HG03045 (cell line): ENCODE data around the gene RHBDL3.

ENCODE experiments used
- ATAC-seq: cut with Tn5 transposase; IDR thresholded peaks from one replicate; pipeline ENCODE4 v1.9.1; 2021; ENCODE audit warnings: mild to moderate bottlenecking, moderate library complexity; ENCODE audit not compliant: unreplicated experiment

RHBDL3 gene

DNA sequence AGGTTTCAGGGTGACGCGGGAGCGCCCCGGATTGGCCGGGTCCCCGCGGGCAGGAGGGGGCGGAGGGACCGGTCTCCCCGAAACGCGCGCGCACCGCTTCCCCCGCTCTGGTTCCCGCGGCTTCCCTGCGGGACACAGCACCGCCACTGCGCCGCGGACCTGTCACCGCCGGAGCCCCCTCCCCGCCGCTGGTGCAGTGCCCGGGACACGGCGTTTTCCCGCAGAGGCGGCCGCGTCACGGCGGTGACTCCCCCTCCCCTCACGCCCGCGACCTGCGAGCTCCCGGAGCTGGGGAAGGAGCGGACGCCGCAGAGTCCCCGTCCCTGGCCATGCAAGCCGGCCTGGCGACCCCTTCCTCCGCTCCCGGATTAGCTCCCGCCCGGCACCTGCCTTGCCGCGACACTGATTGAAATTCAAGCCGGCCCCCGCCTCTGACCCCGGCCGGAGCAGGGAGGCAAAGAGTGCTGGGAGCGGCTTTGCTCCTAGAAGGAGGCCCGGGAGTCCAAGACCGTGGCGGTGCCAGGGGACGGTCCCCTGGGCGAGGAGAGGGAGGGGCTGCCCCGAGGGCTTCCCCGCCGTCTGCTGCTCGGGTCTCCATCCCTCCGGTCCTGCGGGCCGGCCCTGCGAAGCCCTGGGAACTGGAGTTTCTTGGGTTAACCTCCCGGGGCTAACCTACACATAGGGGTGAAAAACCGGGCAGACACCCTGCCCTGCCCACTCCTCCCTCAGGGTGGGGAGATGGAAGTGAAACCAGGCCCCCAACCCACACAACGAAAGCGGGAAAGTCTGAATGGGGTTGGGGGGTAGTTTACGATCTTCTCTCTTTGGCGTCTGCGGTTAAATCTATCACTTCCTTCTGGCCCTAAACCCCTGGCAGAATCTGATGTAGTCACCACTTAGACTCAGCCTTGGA is 1.0 kb downstream of the RHBDL3 start:
- ATAC-seq: no peak

- no peak for ATAC-seq
Measured at GRCh38 chr17:32267690-32268205, 2.1 kb downstream of the RHBDL3 start.

GRCh38 chr17:32268734-32269288 is 3.2 kb downstream of the RHBDL3 start:
- ATAC-seq: no peak

- no peak for ATAC-seq
Measured at GRCh38 chr17:32269377-32269776, 3.7 kb downstream of the RHBDL3 start.

- ATAC-seq: no peak
Measured at GRCh38 chr17:32271844-32272243, 6.2 kb downstream of the RHBDL3 start.

DNA sequence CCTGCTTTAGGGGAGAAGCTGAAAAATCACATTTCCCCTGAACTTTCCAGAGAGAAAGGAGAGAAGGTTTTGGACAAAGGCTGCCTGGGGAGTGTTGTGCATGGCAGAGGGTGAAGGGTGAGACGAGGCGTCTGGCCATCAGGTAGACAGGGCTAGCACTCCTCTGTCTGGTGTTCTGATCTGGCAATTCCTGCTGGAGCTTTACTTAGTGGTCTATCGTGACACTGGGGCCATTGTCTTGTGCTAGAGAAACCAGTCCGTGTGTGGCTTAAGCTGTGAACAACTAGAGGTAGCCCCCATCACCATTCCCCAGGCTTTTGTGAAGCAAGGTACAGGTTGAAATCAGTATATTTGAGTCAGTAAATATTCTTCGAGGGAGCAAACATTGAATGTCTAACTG is 8.5 kb downstream of the RHBDL3 start:
- ATAC-seq: no peak

DNA sequence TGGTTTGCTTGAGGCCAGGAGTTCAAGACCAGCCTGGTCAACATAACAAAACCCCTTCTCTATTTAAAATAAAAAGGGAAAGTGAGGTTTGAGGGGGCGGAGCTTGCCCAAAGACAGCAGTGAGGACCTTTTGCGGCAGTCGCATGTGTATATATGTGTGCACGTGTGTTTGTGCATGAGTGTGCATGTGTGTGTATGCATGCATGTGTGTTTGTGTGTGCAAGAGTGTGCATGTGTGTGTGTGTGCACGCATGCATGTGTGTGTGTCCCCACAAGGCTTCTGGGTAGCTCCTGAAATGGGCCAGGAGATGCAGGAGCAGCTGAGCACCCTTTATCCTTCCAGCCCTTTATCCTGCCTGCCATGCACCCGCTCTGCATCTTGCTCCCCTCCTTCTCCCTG is 9.0 kb downstream of the RHBDL3 start:
- ATAC-seq: no peak

DNA sequence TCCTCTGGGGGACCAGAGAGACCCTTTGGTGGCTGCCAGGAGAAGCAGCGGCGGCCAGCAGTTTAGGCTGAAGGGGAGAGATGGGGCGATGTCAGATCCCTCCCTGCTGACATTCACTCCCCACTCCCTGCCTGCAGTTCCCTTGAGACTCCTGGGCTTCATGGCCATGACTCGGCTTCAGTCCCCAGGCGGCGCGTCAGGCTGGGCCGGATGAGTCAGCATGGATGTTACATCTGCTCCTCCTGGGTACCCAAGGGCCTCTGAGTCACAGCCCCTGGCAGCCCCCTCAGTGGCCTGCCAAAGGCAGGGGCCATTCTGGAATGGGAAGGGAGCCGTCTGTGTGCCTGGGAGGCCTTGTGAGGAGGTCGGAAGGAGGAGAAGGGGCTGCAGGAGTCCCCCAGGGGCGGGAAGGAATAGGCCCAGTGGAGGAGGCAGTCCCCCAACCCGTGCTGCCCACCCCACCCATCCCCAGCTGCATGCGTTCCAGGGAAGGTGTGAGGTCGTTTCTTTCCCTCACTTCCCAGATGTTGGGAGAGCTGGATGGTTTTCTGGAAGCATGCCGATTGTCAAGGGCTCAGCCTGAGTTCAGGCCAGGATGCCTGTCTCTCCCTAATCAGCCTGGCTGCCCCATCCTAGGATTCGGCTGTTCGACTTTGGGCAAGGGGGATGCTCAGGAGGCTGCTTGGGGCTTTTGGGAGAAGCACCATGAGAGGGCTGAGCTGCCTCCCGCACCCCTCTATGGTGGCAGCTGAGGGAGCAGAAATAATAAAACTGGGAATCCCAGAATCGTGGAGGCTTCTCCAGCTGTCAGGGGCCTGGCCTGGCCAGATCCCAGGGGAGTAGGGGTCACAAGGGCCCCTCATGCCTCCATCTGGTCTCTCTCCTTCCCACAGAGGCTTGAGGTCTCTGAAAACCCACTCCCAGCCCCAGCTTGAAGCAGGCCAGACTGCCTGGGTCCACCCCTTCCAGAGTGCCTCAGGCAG is 9.7 kb downstream of the RHBDL3 start:
- no peak for ATAC-seq

DNA sequence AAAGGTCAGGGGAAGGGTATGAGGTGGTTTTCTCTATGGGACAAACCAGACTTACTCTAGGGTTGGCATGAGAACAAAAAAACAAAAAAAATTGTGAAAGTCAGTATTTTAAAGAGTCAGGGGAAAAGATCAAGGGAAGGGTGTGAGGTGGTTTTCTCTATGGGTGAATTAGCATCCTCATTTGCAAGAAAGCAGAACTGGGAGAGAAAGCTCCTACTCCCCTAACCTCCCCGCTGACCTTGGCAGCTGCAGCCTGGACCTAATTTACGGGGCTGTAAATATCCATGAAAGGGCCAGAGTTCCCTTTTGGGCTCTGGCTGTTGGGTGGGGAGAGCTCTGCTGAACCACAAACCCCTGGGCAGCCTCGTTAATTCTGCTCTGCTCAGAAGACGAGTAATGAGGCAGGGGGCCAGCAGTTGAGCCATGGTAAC is 10.6 kb downstream of the RHBDL3 start:
- no peak for ATAC-seq

GRCh38 chr17:32277284-32277683 is 11.7 kb downstream of the RHBDL3 start:
- no peak for ATAC-seq

- ATAC-seq: no peak
Measured at GRCh38 chr17:32278815-32279214, 13.2 kb downstream of the RHBDL3 start.

DNA sequence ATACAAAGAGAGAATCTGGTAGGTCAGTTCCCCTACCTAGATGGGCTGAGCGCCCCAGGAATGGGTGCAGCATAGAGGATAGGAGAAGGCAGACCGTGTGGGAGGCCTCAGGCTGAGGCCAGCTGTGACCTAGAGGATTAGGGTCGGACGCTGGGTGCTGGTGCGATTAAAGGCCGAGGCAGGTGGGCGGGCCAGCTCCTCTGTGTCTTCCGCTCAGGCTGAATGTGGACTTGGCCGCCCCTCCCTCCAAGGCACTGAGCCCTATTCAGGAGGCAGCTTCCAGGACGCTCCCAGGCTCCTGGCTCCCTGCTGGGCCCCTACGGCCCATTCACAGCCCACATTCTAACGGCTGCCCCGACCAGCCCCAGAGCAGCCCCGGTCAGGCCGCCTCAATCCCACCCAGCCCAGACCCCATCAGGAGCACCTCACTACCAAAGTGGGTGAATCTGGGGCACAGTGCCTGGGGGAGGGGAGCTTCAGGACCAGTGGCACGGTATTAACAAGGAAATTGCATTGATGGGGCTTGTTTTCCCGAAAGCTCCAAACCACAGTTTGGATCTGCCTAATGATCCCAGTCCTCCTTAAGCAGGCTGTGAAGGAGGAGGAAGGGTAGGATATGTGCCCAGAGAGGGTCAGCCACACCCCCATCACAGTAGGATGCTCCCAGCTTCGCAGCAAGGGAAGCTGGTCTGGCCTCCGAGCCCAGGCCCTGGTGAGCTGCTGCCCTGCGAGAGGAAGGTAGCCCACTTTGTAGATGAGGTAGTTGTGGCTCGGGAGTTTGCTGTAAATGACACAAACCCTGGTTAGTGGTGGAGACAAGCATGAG is 14.5 kb downstream of the RHBDL3 start:
- no peak for ATAC-seq

- ATAC-seq: no peak
Measured at GRCh38 chr17:32281011-32281451, 15.4 kb downstream of the RHBDL3 start.

DNA sequence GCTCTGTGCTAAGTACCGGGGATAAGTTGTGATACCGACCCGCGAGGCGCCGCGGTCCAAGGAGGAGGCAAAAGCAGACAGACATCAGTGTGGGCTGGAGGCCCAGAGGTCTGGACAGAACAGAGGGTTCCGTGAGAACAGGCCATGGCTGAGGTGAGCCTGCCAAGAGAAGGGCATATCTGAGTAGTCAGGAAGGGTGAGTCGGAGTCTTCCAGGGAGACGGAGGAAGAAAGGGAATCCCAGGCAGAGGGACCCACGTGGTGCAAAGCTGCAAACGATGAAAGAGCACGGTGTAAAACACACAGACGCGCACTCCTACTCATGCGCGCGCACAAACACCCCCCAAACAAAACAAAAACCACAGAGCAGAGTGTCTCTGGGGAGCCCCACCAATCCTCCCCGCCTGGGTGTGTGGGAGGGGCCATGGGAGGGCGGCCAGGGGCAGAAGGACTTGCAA is 18.1 kb downstream of the RHBDL3 start:
- no peak for ATAC-seq

- no peak for ATAC-seq
Measured at GRCh38 chr17:32285306-32285705, 19.7 kb downstream of the RHBDL3 start.

DNA sequence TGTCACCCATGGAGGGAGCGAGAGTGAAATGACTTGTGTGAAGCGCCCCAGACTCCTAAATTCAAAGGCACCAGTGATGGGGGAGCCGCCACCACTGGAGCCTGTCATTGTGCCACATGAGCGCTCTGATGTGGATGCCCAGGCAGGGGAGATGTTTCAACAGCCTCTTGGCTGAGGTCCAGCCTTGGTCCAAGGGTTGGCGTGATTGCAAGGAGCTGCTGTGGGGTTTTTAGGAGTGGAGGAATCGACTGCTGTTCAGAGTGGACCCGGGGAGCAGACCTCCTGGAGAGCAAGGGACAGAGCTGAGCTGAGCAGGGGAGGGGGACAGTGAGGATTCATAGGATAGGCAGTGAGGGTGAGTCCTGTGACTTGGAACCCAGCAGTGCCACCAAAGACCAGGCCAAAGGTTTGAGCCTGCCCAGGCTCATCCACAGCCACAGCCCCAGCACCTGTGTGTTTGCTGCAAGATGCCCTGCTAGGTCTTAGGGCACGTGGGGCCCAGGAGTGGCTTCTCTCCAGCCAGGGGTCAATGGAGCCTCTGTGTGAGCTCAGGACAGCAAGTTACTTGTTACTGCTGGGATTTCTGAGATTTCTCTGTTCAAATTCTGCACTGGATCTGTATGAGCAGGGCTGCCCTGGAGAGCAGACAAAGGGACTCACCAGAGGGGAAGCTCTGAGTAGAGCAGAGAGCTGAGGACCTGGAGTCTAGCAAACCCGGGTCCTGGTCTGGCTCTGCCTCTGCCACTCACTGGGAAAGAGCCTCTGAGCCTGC is 20.3 kb downstream of the RHBDL3 start:
- ATAC-seq: no peak

GRCh38 chr17:32286518-32286900 is 20.9 kb downstream of the RHBDL3 start:
- ATAC-seq: no peak

DNA sequence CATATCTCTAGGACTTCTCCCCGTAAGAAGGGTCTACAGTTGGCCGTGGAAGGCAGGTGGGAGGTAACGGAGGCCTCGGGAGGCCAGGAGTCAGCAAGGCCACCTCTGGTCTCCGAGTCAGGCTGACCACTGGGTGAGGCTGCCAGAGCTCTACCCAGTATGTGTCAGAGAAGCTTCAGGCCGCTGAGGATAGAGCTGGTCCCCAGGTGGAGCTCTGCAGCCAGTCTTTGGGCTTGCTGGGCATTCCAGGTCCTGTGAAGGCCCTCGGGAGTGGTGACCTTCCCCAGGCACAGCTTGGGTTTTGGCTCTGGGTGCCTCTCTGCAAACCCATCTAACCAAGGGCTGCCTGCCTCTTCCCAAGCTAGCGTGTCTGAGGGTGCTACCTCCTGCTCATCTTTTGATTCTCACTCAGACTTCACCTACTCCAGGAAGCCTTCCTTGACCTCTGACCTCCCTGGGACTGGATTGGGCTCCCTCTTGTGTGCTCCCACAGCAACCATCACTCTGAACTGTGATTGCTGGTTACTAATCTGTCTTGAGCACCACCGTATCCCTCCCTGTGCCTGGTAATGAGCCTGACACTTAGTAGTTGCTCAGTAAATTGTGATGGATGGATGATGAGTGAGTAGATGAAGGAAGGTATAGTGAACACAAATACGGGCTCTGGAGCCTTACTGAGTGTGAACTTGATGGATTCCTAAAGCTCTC is 22.3 kb downstream of the RHBDL3 start:
- ATAC-seq: no peak

- no peak for ATAC-seq
Measured at GRCh38 chr17:32288615-32289014, 23.0 kb downstream of the RHBDL3 start.
